Spleen (tissue), 11 donors: ENCODE measurements around the gene MICU1. TPM values are rescaled to one million over a fixed set of nuclear protein-coding genes. Genes with fewer than 3 reads are reported as not detected.

ENCODE experiments used
- DNase-seq: peaks from one replicate; pipeline ENCODE4 v3.0.0-alpha.2; 2020
- H3K27ac ChIP-seq, 8 donors: fragments of 200-600 bp; sonication (generic) in 7 of 8; 1 replicate in 4 of 8; 2 replicates in 4 of 8; pipeline versions ENCODE4 v1.5.0 to v1.8.0; 2016 to 2021; ENCODE audit warnings: inconsistent platforms in 4 of 8, mild to moderate bottlenecking in 4 of 8, moderate library complexity in 1 of 8
- H3K27me3 ChIP-seq, 7 donors: fragments of 200-600 bp; sonication (generic) in 6 of 7; replicated peaks in 1 of 7; 1 replicate in 4 of 7; 2 replicates in 3 of 7; pipeline versions ENCODE4 v1.5.0 to v1.8.0; 2016 to 2021; ENCODE audit warnings: inconsistent platforms in 3 of 7, mild to moderate bottlenecking in 1 of 7
- H3K36me3 ChIP-seq, 6 donors: fragments of 200-600 bp; sonication (generic) in 5 of 6; 1 replicate in 4 of 6; 2 replicates in 2 of 6; pipeline versions ENCODE4 v1.5.0 to v1.8.0; 2016 to 2021; ENCODE audit warnings: inconsistent platforms in 2 of 6
- H3K4me1 ChIP-seq, 6 donors: fragments of 200-600 bp; sonication (generic) in 5 of 6; 1 replicate in 3 of 6; 2 replicates in 3 of 6; pipeline versions ENCODE4 v1.5.0 to v1.8.0; 2016 to 2021; ENCODE audit warnings: inconsistent platforms in 3 of 6
- H3K4me3 ChIP-seq, 8 donors: fragments of 200-600 bp; sonication (generic) in 7 of 8; 1 replicate in 4 of 8; 2 replicates in 4 of 8; pipeline versions ENCODE4 v1.5.0 to v1.8.0; 2016 to 2021; ENCODE audit warnings: inconsistent platforms in 4 of 8, mild to moderate bottlenecking in 4 of 8, moderate library complexity in 2 of 8
- H3K9me3 ChIP-seq, 8 donors: fragments of 200-600 bp; sonication (generic) in 7 of 8; 1 replicate in 4 of 8; 2 replicates in 4 of 8; pipeline versions ENCODE4 v1.5.0 to v1.8.0; 2016 to 2021; ENCODE audit warnings: inconsistent platforms in 4 of 8
- CTCF ChIP-seq, 11 experiments: fragments of 200-600 bp in 7 of 11; fragments of 450-650 bp in 4 of 11; sonication (generic) in 4 of 11; IDR thresholded peaks in 8 of 11; conservative IDR thresholded peaks in 3 of 11; 1 replicate in 7 of 11; 2 replicates in 4 of 11; pipeline versions ENCODE4 v1.4.0 to v1.8.0; 2016 to 2021; ENCODE audit warnings: antibody characterized with exemption in 11 of 11, inconsistent platforms in 4 of 11, mild to moderate bottlenecking in 1 of 11
- POLR2A ChIP-seq, 3 donors: fragments of 450-650 bp; IDR thresholded peaks; one replicate each; pipeline ENCODE4 v1.5.1; 2017; ENCODE audit warnings: antibody characterized with exemption in 3 of 3, mild to moderate bottlenecking in 1 of 3
- POLR2AphosphoS5 ChIP-seq, 3 donors: sonication (generic); formaldehyde crosslinking; IDR thresholded peaks; one replicate each; pipeline ENCODE4 v1.5.1; 2017; ENCODE audit warnings: antibody characterized with exemption in 3 of 3
- WGBS, 5 donors: extraction: QIAGEN DNeasy Blood & Tissue Kit in 3 of 5; methylation state at CpG; one replicate each; pipeline versions ENCODE4 v1.1.5 to v1.1.7; 2013 to 2018; 5-methylcytosine and 5-hydroxymethylcytosine counted together
- intact Hi-C: fragments of 100-400 bp; cut with DNase I; formaldehyde crosslinking; loops from one replicate; pipeline ENCODE4 v1.15.0; 2023; ENCODE audit warnings: low total_unique reads
- polyA plus RNA-seq, 3 donors: library from polyadenylated mRNA; stranded (reverse); fragments of 200-250 nt; gene quantifications; one replicate each; pipeline ENCODE4 v1.2.1, GENCODE V29; 2013
- total RNA-seq, 7 donors: library from RNA; depleted of rRNA in 3 of 7; stranded (reverse); fragments of >200 nt in 3 of 7; fragmentation: NEBNext Ultra II Directional in 4 of 7; extraction: Animal tissue kit (Norgen Biotek cat#: 25700) in 4 of 7; gene quantifications; one replicate each; pipeline versions ENCODE4 v1.1.0 to v1.2.1, GENCODE V29; 2016 to 2021
- donor health status: healthy with polysubstance abuse.
- donor health status: DM: no; HTN: no; CAD: no; lungs with moderate emphysema.
- donor health status: DM: no; HTN: no; CAD: no.
- donor health status: Bipolar disorder and iron deficiency.
- donor health status: healthy.
- donor health status: DM: no; HTN: no; CAD: no.
- donor health status: DM: yes; HTN: yes; CAD: no.

Gene MICU1
- total and polyA plus RNA-seq, 10 donors, result 16.4 to 58.4 (median 46.5) TPM

GRCh38 chr10:72484521-72484920, 141.4 kb downstream of the MICU1 start:
- 78 to 96% (median 95%) methylated on average over 3 of the region's 3 CpGs for WGBS, 5 donors
- Histone ChIP-seq H3K9me3 (no peaks in the 10 kb centered on the region), H3K4me3 (no peak overlapping the region), H3K4me1 (peaks cover 0 to 8% (median 0%) of the 10 kb centered on the region in 6 donors), H3K36me3 (peaks cover 0 to 6% (median 0%) of the 10 kb centered on the region in 6 donors), H3K27ac (peak overlapping the region in 2 of 8 donors; percentile 73 to 79), H3K27me3 (no peaks in the 10 kb centered on the region)
- DNase-seq, result no peak
- TF ChIP-seq POLR2AphosphoS5 (IDR thresholded peaks at IDR 0.05) (no peak), POLR2A (IDR thresholded peaks at IDR 0.05) (no peak), CTCF (IDR thresholded peaks at IDR 0.05 in 8 of 11, conservative IDR thresholded peaks at IDR 0.05 in 3 of 11) (no peak)
- intact Hi-C loops, result no loop called here

GRCh38 chr10:72483471-72483870, 142.4 kb downstream of the MICU1 start:
- peaks cover 0 to 6% (median 0%) of the 10 kb centered on the region in 6 donors for H3K36me3 ChIP-seq
- H3K4me1 ChIP-seq, result peaks cover 0 to 8% (median 0%) of the 10 kb centered on the region in 6 donors
- 39 to 77% (median 63%) methylated on average over 6 of the region's 6 CpGs for WGBS, 5 donors
- H3K27ac ChIP-seq, result peak overlapping the region in 6 of 8 donors; percentile 25 to 79 (median 66)
- no peak for TF ChIP-seq POLR2A (IDR thresholded peaks at IDR 0.05)
- peak in 1 of 3 donors; percentile 18 for TF ChIP-seq POLR2AphosphoS5 (IDR thresholded peaks at IDR 0.05)
- TF ChIP-seq CTCF (IDR thresholded peaks at IDR 0.05 in 8 of 11, conservative IDR thresholded peaks at IDR 0.05 in 3 of 11), result no peak
- no peak overlapping the region for H3K4me3 ChIP-seq
- intact Hi-C loops, result no loop called here
- H3K27me3 ChIP-seq, result no peaks in the 10 kb centered on the region
- peak; percentile 77 for DNase-seq
- no peaks in the 10 kb centered on the region for H3K9me3 ChIP-seq

- Histone ChIP-seq H3K27ac (no peak overlapping the region), H3K4me1 (peaks cover 0 to 6% (median 0%) of the 10 kb centered on the region in 6 donors), H3K4me3 (no peak overlapping the region), H3K27me3 (no peaks in the 10 kb centered on the region), H3K36me3 (peaks cover 0 to 25% (median 11%) of the 10 kb centered on the region in 6 donors), H3K9me3 (no peaks in the 10 kb centered on the region)
- intact Hi-C loops, result no loop called here
- DNase-seq, result no peak
- TF ChIP-seq POLR2AphosphoS5 (IDR thresholded peaks at IDR 0.05) (no peak), CTCF (IDR thresholded peaks at IDR 0.05 in 8 of 11, conservative IDR thresholded peaks at IDR 0.05 in 3 of 11) (no peak), POLR2A (IDR thresholded peaks at IDR 0.05) (no peak)
- WGBS, 5 donors, result 95 to 99% (median 98%) methylated on average over 2 of the region's 2 CpGs
These were observed 145.0 kb downstream of the MICU1 start for GRCh38 chr10:72480861-72481260.

GRCh38 chr10:72477463-72477862, 148.4 kb downstream of the MICU1 start:
- H3K27ac ChIP-seq, result no peak overlapping the region
- intact Hi-C loops, result no loop called here
- TF ChIP-seq CTCF (IDR thresholded peaks at IDR 0.05 in 8 of 11, conservative IDR thresholded peaks at IDR 0.05 in 3 of 11), result no peak
- no peak overlapping the region for H3K4me3 ChIP-seq
- no peak for DNase-seq
- no peaks in the 10 kb centered on the region for H3K9me3 ChIP-seq
- 79 to 93% (median 90%) methylated on average over 2 of the region's 2 CpGs for WGBS, 5 donors
- H3K27me3 ChIP-seq, result no peaks in the 10 kb centered on the region
- H3K36me3 ChIP-seq, result peaks cover 0 to 55% (median 31%) of the 10 kb centered on the region in 6 donors
- no peaks in the 10 kb centered on the region for H3K4me1 ChIP-seq
